Natural killer cell (primary cell): Measurements from ENCODE around the gene GRID1. TPM values are rescaled to one million over a fixed set of nuclear protein-coding genes. Genes with fewer than 3 reads are reported as not detected.

Experiments used
- ATAC-seq, 3 donors: fragments of 150-1000 bp in 2 of 3; fragments of 200-7000 bp in 1 of 3; cut with Tn5 transposase; 1 replicate in 1 of 3; 2 replicates in 2 of 3; pipeline ENCODE4 v1.10.0; 2021; ENCODE audit warnings: mild to moderate bottlenecking in 2 of 3, moderate library complexity in 2 of 3
- DNase-seq, 2 donors: peaks; one replicate each; pipeline versions ENCODE4 v3.0.0 to v3.0.0-alpha.2; 2013 to 2021; ENCODE audit warnings: mixed read lengths in 1 of 2
- H3K27ac ChIP-seq: one replicate; pipeline ENCODE4 v1.5.1; 2013; ENCODE audit warnings: mild to moderate bottlenecking, low read length
- H3K27me3 ChIP-seq: one replicate; pipeline ENCODE4 v1.6.1; 2013; ENCODE audit warnings: low read length; ENCODE audit not compliant: control insufficient read depth, insufficient read depth
- H3K36me3 ChIP-seq: one replicate; pipeline ENCODE4 v1.6.1; 2013; ENCODE audit warnings: low read length; ENCODE audit not compliant: control insufficient read depth, insufficient read depth
- H3K4me1 ChIP-seq: one replicate; pipeline ENCODE4 v1.6.1; 2013; ENCODE audit warnings: low read length; ENCODE audit not compliant: control insufficient read depth, insufficient read depth
- H3K4me3 ChIP-seq: one replicate; pipeline ENCODE4 v1.5.1; 2013; ENCODE audit warnings: low read length
- H3K9me3 ChIP-seq: one replicate; pipeline ENCODE4 v1.6.1; 2013; ENCODE audit warnings: low read length; ENCODE audit not compliant: control insufficient read depth, insufficient read depth
- H3K27ac Mint-ChIP-seq, 2 donors: one replicate each; pipeline ENCODE4 v1.8.0; 2022; ENCODE audit warnings: mild to moderate bottlenecking in 2 of 2, mixed read lengths in 2 of 2, moderate library complexity in 1 of 2
- H3K27me3 Mint-ChIP-seq, 2 donors: one replicate each; pipeline ENCODE4 v1.8.0; 2022; ENCODE audit warnings: low read depth in 2 of 2, mixed read lengths in 2 of 2
- H3K36me3 Mint-ChIP-seq: one replicate; pipeline ENCODE4 v1.8.0; 2022; ENCODE audit warnings: mixed read lengths
- H3K4me1 Mint-ChIP-seq, 2 donors: one replicate each; pipeline ENCODE4 v1.8.0; 2022; ENCODE audit warnings: mixed read lengths in 2 of 2
- H3K4me3 Mint-ChIP-seq: one replicate; pipeline ENCODE4 v1.8.0; 2022; ENCODE audit warnings: mild to moderate bottlenecking, moderate library complexity, mixed read lengths
- H3K9me3 Mint-ChIP-seq, 2 donors: one replicate each; pipeline ENCODE4 v1.8.0; 2022; ENCODE audit warnings: mixed read lengths in 2 of 2
- WGBS: methylation state at CpG from one replicate; pipeline ENCODE4 v1.1.7; 2013; ENCODE audit warnings: missing lambda C conversion rate; ENCODE audit not compliant: insufficient coverage; 5-methylcytosine and 5-hydroxymethylcytosine counted together
- intact Hi-C: fragments of 100-400 bp; cut with micrococcal nuclease; formaldehyde crosslinking; loops from one replicate; pipeline ENCODE4 v1.14.2; 2022
- total RNA-seq, 4 donors: library from RNA; stranded (reverse); fragments of 120-200 nt in 1 of 4; gene quantifications; one replicate each; pipeline versions ENCODE4 v1.2.3 to v1.2.4, GENCODE V29; 2013 to 2022
- TF ChIP-seq, protein P1 (sequence below): fragments of 200-600 bp; IDR thresholded peaks from one replicate; pipeline ENCODE4 v1.8.0; 2022; ENCODE audit warnings: antibody characterized with exemption

Gene GRID1
- total RNA-seq, 3 donors from 2014 or later (not counting 1 experiment from before 2014, with no cell fraction given), result not detected

DNA sequence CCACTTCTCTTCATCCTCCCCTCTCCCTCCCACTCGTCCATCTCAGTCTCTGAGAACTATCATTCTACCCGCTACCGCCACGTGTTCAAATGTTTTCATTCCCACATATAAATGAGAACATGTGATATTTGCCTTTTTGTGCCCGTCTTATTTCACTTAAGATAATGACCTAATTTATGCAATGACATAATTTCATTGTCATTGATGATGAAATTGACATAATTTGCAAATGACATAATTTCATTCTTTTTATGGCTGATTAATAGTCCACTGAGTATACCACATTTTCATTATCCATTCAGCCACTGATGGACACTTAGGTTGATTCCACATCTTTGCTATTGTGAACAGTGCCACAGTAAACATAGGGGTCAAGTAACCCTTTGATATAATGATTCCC lies 292.3 kb downstream of the GRID1 start:
- Mint-ChIP-seq H3K27ac (no peak overlapping the region), H3K4me3 (no peak overlapping the region), H3K27me3 (no peaks in the 10 kb centered on the region), H3K36me3 (no peaks in the 10 kb centered on the region), H3K4me1 (no peaks in the 10 kb centered on the region), H3K9me3 (no peaks in the 10 kb centered on the region)
- H3K36me3 ChIP-seq, result no peaks in the 10 kb centered on the region
- no peaks in the 10 kb centered on the region for H3K4me1 ChIP-seq
- no peaks in the 10 kb centered on the region for H3K27me3 ChIP-seq
- no peak overlapping the region for H3K27ac ChIP-seq
- TF ChIP-seq, protein P1, sequence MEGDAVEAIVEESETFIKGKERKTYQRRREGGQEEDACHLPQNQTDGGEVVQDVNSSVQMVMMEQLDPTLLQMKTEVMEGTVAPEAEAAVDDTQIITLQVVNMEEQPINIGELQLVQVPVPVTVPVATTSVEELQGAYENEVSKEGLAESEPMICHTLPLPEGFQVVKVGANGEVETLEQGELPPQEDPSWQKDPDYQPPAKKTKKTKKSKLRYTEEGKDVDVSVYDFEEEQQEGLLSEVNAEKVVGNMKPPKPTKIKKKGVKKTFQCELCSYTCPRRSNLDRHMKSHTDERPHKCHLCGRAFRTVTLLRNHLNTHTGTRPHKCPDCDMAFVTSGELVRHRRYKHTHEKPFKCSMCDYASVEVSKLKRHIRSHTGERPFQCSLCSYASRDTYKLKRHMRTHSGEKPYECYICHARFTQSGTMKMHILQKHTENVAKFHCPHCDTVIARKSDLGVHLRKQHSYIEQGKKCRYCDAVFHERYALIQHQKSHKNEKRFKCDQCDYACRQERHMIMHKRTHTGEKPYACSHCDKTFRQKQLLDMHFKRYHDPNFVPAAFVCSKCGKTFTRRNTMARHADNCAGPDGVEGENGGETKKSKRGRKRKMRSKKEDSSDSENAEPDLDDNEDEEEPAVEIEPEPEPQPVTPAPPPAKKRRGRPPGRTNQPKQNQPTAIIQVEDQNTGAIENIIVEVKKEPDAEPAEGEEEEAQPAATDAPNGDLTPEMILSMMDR, result no peak
- intact Hi-C loops, result no loop called here
- no peaks in the 10 kb centered on the region for H3K9me3 ChIP-seq
- DNase-seq, result no peak
- H3K4me3 ChIP-seq, result no peak overlapping the region
- no peak for ATAC-seq
- 91% methylated on average over 5 of the region's 5 CpGs for WGBS

DNA sequence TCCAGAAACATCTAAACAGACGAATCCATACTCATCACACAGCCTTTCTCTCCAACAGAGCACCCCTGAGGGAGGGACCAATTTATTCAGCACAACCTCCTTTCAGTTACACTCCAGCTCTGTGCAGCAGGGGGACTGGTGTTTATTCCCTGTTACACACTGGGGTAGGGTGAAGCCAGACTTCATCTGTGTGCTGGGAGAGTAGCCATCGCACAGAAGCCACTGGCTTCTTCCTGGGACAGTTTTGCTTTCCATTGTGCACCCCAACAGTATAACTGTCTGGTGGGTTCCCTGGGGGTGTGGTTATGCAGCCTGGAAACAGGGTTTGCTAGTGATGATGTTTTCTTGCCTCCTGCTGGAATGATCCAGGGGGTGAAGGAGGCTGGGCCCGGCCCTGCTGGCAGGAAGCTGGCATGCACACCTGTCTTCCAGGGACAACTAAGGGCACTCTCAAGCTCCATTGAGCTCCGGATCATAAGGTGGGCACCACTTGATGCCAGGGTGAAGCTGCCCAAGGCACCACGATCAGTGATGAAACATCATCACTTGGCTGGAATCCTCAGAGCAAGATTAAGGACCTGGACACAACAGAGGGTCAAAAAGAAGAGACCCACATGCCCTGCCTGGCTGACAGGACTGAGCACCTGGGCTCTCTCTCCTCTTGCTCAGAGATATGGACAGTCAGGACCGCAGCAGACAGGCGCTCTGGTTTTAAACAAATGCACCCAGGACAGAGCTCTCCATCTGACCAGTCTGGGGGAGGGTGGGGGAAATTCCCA lies 293.2 kb downstream of the GRID1 start:
- H3K9me3 Mint-ChIP-seq, result no peaks in the 10 kb centered on the region
- WGBS, result 81% methylated on average over 7 of the region's 7 CpGs
- intact Hi-C loops, result no loop called here
- no peak overlapping the region for H3K4me3 Mint-ChIP-seq
- DNase-seq (no peak), ATAC-seq (no peak)
- H3K27ac Mint-ChIP-seq, result no peak overlapping the region
- no peaks in the 10 kb centered on the region for H3K9me3 ChIP-seq
- H3K36me3 ChIP-seq, result no peaks in the 10 kb centered on the region
- H3K4me1 Mint-ChIP-seq, result no peaks in the 10 kb centered on the region
- H3K27me3 ChIP-seq, result no peaks in the 10 kb centered on the region
- TF ChIP-seq, protein P1, result no peak
- no peaks in the 10 kb centered on the region for H3K27me3 Mint-ChIP-seq
- no peak overlapping the region for H3K4me3 ChIP-seq
- H3K27ac ChIP-seq, result no peak overlapping the region
- no peaks in the 10 kb centered on the region for H3K36me3 Mint-ChIP-seq
- H3K4me1 ChIP-seq, result no peaks in the 10 kb centered on the region

DNA sequence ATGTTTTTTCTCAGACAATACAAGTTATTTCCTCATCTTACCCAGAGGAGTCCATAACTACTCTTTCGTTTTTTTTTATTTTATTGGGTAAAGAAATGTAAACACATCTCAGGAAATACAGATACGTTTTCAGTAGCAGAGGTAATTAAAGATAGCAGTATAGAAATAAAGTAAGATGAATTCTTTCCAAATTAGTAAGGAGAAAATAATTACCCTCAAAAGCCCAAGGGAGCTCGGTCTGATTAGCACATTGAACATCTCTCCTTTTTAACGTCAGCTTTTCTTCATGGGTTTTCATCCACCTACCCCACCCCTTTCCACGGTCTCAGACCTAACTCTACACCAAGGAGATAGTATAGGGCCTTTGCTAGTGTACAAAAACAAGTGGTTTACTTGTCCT lies 294.2 kb downstream of the GRID1 start:
- H3K9me3 Mint-ChIP-seq, result no peaks in the 10 kb centered on the region
- DNase-seq (no peak), ATAC-seq (no peak)
- Histone ChIP-seq H3K27me3 (no peaks in the 10 kb centered on the region), H3K4me1 (no peaks in the 10 kb centered on the region), H3K36me3 (no peaks in the 10 kb centered on the region), H3K9me3 (no peaks in the 10 kb centered on the region), H3K27ac (no peak overlapping the region), H3K4me3 (no peak overlapping the region)
- H3K4me3 Mint-ChIP-seq, result no peak overlapping the region
- TF ChIP-seq, protein P1, result no peak
- intact Hi-C loops, result no loop called here
- no peaks in the 10 kb centered on the region for H3K27me3 Mint-ChIP-seq
- 100% methylated on average over 2 of the region's 5 CpGs for WGBS
- no peak overlapping the region for H3K27ac Mint-ChIP-seq
- no peaks in the 10 kb centered on the region for H3K36me3 Mint-ChIP-seq
- no peaks in the 10 kb centered on the region for H3K4me1 Mint-ChIP-seq

DNA sequence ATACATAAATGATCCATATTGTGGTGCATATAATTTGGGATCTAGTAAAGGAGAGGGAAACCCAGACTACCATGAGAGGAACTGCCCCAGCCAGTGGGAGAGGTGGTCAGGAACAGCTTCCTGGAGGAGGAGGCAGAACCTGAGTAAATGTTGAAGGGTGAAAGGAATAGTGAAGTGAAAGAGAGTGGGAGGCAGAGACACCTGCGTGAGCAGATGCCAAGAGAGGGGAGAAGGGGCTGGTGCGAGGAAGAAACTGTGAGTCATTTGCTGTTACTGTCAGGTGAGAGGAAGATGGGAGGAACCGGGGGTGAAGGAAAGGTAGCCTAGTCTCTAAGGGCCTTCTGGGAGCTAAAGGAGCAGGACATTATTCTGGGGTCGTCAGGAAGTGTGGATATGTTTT lies 294.8 kb downstream of the GRID1 start:
- ATAC-seq (no peak), DNase-seq (no peak)
- no peaks in the 10 kb centered on the region for H3K36me3 ChIP-seq
- H3K9me3 ChIP-seq, result no peaks in the 10 kb centered on the region
- no peaks in the 10 kb centered on the region for H3K9me3 Mint-ChIP-seq
- H3K4me1 Mint-ChIP-seq, result no peaks in the 10 kb centered on the region
- H3K4me1 ChIP-seq, result no peaks in the 10 kb centered on the region
- H3K36me3 Mint-ChIP-seq, result no peaks in the 10 kb centered on the region
- H3K27me3 ChIP-seq, result no peaks in the 10 kb centered on the region
- H3K27me3 Mint-ChIP-seq, result no peaks in the 10 kb centered on the region
- no peak overlapping the region for H3K4me3 Mint-ChIP-seq
- no peak overlapping the region for H3K4me3 ChIP-seq
- no peak overlapping the region for H3K27ac Mint-ChIP-seq
- 63% methylated on average over 4 of the region's 4 CpGs for WGBS
- TF ChIP-seq, protein P1, result no peak
- H3K27ac ChIP-seq, result no peak overlapping the region
- intact Hi-C loops, result no loop called here
